Naive thymus-derived CD4-positive, alpha-beta T cell (primary cell): ENCODE data around the gene FER. TPM values are rescaled to one million over a fixed set of nuclear protein-coding genes. Genes with fewer than 3 reads are reported as not detected.
"Not testable (repeated sequence)": the region's sequence is repeated elsewhere in the genome, so short reads cannot be mapped to it uniquely, and the experiment has no call there.

Experiments used
- ATAC-seq: fragments of 150-1000 bp; cut with Tn5 transposase; 2 replicates; pipeline ENCODE4 v1.10.0; 2021; ENCODE audit warnings: mild to moderate bottlenecking, moderate library complexity
- CTCF ChIA-PET: fragments of 350-600 bp; sonication (Branson Sonifier 250); formaldehyde crosslinking; loops from one replicate; lab custom pipeline; 2021; ENCODE audit warnings: antibody characterized with exemption; lab: Charles Lee
- POLR2A ChIA-PET: fragments of 350-600 bp; sonication (Branson Sonifier 250); formaldehyde crosslinking; loops from one replicate; lab custom pipeline; 2021; ENCODE audit warnings: antibody characterized with exemption, inconsistent platforms; lab: Charles Lee
- DNase-seq, 9 donors: peaks; one replicate each; pipeline versions ENCODE4 v3.0.0 to v3.0.0-alpha.2; 2020 to 2022; ENCODE audit warnings: mixed read lengths in 1 of 9
- H3K27ac ChIP-seq: one replicate; pipeline ENCODE4 v1.7.0; 2013; ENCODE audit warnings: mild to moderate bottlenecking, low read depth, low read length, moderate library complexity
- H3K27me3 ChIP-seq, 2 donors: one replicate each; pipeline ENCODE4 v1.7.0; 2013; ENCODE audit warnings: low read length in 2 of 2, mild to moderate bottlenecking in 2 of 2, moderate library complexity in 2 of 2; ENCODE audit not compliant: control insufficient read depth in 2 of 2, insufficient read depth in 2 of 2
- H3K36me3 ChIP-seq, 3 experiments: 1 replicate in 2 of 3; 2 replicates in 1 of 3; pipeline ENCODE4 v1.7.0; 2013; ENCODE audit warnings: low read length in 3 of 3, mild to moderate bottlenecking in 3 of 3, moderate library complexity in 1 of 3; ENCODE audit not compliant: insufficient read depth in 3 of 3, control insufficient read depth in 2 of 3
- H3K4me1 ChIP-seq, 2 donors: one replicate each; pipeline ENCODE4 v1.7.0; 2013; ENCODE audit warnings: low read length in 2 of 2, mild to moderate bottlenecking in 2 of 2, moderate library complexity in 1 of 2; ENCODE audit not compliant: control insufficient read depth in 2 of 2, insufficient read depth in 2 of 2
- H3K4me3 ChIP-seq: 2 replicates; pipeline ENCODE4 v1.7.0; 2013; ENCODE audit warnings: mild to moderate bottlenecking, low read length
- H3K9me3 ChIP-seq, 3 experiments: 1 replicate in 2 of 3; 2 replicates in 1 of 3; pipeline ENCODE4 v1.7.0; 2013; ENCODE audit warnings: low read length in 3 of 3; ENCODE audit not compliant: control insufficient read depth in 2 of 3
- H3K27ac Mint-ChIP-seq, 9 donors: one replicate each; pipeline ENCODE4 v1.8.0; 2020 to 2022; ENCODE audit warnings: mixed read lengths in 9 of 9, mild to moderate bottlenecking in 8 of 9, moderate library complexity in 5 of 9, inconsistent platforms in 2 of 9
- H3K27me3 Mint-ChIP-seq, 5 donors: one replicate each; pipeline ENCODE4 v1.8.0; 2021 to 2022; ENCODE audit warnings: mixed read lengths in 5 of 5, mild to moderate bottlenecking in 1 of 5
- H3K36me3 Mint-ChIP-seq, 5 donors: one replicate each; pipeline ENCODE4 v1.8.0; 2020 to 2022; ENCODE audit warnings: mixed read lengths in 5 of 5, mild to moderate bottlenecking in 3 of 5, inconsistent platforms in 1 of 5
- H3K4me1 Mint-ChIP-seq, 7 donors: one replicate each; pipeline ENCODE4 v1.8.0; 2020 to 2022; ENCODE audit warnings: mixed read lengths in 7 of 7, mild to moderate bottlenecking in 3 of 7, inconsistent platforms in 1 of 7
- H3K4me3 Mint-ChIP-seq, 10 donors: one replicate each; pipeline ENCODE4 v1.8.0; 2020 to 2022; ENCODE audit warnings: mild to moderate bottlenecking in 10 of 10, mixed read lengths in 10 of 10, moderate library complexity in 6 of 10, inconsistent platforms in 2 of 10
- H3K9me3 Mint-ChIP-seq, 11 donors: one replicate each; pipeline ENCODE4 v1.8.0; 2020 to 2022; ENCODE audit warnings: mixed read lengths in 11 of 11, mild to moderate bottlenecking in 4 of 11, inconsistent platforms in 1 of 11, moderate library complexity in 1 of 11
- intact Hi-C, 2 donors: fragments of 100-400 bp; cut with micrococcal nuclease; formaldehyde crosslinking; loops; one replicate each; pipeline ENCODE4 v1.15.1; 2023
- polyA plus RNA-seq, 2 donors: library from polyadenylated mRNA; unstranded; fragments of 300-500 nt; fragmentation: Illumina TruSeq; gene quantifications; one replicate each; pipeline ENCODE4 v1.2.3, GENCODE V29; 2021
- total RNA-seq, 6 experiments: library from RNA in 5 of 6; stranded (reverse) in 5 of 6; gene quantifications; 1 replicate in 5 of 6; 2 replicates in 1 of 6; pipeline ENCODE4 v1.2.3 and lab custom pipeline; 2021 to 2026

The FER gene
- total RNA-seq (10 to 100 TPM in 4 of 5 experiments, 1 to 10 TPM in 1; 2.7 to 17.6 (median 15.4) TPM), polyA plus RNA-seq (10 to 100 TPM; 10.8 to 11.1 TPM), total RNA-seq (lab: John Stamatoyannopoulos, UW) (34.9 reads per million, percentile 63 among the genes with 10 or more reads in this experiment)

DNA sequence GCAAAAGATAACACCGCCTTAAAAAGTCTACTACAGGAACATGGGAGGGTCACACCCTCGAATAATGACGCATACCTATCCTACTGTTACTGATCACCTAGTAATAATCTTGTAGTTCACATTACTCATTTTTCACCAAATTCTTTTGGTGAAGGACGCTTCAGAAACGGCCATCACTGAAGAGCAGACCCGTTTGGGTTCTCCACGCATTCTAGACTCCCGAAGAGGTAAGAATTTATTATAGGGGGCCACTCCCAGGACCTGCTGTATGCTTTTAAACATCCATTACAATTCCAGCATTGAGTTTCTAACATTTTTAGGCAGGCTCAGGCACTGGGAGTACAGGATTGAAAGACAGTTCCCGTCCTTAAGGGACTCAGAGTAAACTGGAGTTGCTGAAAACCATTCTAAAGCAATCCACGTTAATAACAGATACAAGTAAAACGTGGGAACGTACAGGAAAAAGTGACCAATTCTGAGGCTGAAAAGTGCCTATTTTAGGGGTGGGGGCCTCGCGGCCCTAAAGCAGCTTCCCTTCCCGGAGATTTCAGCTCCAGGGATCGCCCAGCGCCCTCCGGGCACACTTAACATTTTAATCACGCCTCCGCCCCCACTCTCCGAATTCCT lies at the start of gene FER:
Gene FER, plus strand, starts transcription at position 124 of the 627 bp plus-strand sequence. CDS start 50,286 bp downstream, outside the sequence.
- peak; percentile 11 to 84 (median 71) for DNase-seq
- Mint-ChIP-seq H3K9me3 (no peaks in the 10 kb centered on the region), H3K4me1 (peaks cover 9 to 26% (median 13%) of the 10 kb centered on the region in 7 donors), H3K27me3 (peaks cover 0 to 52% (median 0%) of the 10 kb centered on the region in 5 donors), H3K27ac (peak within 1 kb of the TSS; percentile 82 to 98 (median 93)), H3K4me3 (peak within 1 kb of the TSS; percentile 83 to 100 (median 93)), H3K36me3 (peaks cover 0 to 3% (median 0%) of the 10 kb centered on the region in 5 donors)
- CTCF ChIA-PET, result no interaction called here
- POLR2A ChIA-PET, result interaction anchor here (0.8 to 1.8 kb wide), 3 partner anchors 14 to 662 kb away, joined by 3 to 11 read pairs (median 6); partner anchors contain the start of gene PJA2
- H3K9me3 ChIP-seq, result no peaks in the 10 kb centered on the region
- H3K4me1 ChIP-seq, result peaks cover 10 to 12% of the 10 kb centered on the region in 2 donors
- peak within 1 kb of the TSS; percentile 91 for H3K4me3 ChIP-seq
- peaks cover 0 to 10% (median 0%) of the 10 kb centered on the region in 3 experiments for H3K36me3 ChIP-seq
- intact Hi-C loops, result loop anchor here (1.0 to 10.0 kb wide), 11 partner anchors 19 to 1991 kb away; partner anchors contain the start of genes FBXL17 (in 2 of the 2), MAN2A1 (in 2 of the 2), SLC25A46 (in 1 of the 2) and TMEM232 (in 1 of the 2)
- no peaks in the 10 kb centered on the region for H3K27me3 ChIP-seq
- H3K27ac ChIP-seq, result peak within 1 kb of the TSS; percentile 94
- peak; percentile 56 for ATAC-seq

DNA sequence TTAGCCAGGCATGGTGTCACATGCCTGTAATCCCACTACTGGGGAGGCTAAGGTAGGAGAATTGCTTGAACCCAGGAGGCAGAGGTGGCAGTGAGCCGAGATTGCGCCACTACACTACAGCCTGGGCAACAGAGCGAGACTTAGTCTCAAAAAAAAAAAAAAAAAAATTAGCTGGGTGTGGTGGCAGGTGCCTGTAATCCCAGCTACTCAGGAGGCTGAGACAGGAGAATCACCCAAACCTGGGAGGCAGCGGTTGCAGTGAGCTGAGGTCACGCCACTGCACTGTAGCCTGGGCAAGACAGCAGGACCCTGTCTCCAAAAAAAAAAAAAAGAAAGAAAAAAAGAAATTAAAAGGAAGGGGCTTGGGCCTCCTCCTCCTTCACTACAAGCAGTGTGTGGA lies 47.3 kb upstream of the FER start:
- ATAC-seq, H3K27me3 ChIP-seq, H3K9me3 ChIP-seq, intact Hi-C loops, H3K27me3 Mint-ChIP-seq, H3K36me3 ChIP-seq, H3K9me3 Mint-ChIP-seq, DNase-seq, H3K4me3 ChIP-seq, H3K27ac Mint-ChIP-seq, H3K4me1 ChIP-seq, H3K27ac ChIP-seq, POLR2A ChIA-PET, H3K4me1 Mint-ChIP-seq, H3K4me3 Mint-ChIP-seq, CTCF ChIA-PET, H3K36me3 Mint-ChIP-seq: not testable (repeated sequence)

DNA sequence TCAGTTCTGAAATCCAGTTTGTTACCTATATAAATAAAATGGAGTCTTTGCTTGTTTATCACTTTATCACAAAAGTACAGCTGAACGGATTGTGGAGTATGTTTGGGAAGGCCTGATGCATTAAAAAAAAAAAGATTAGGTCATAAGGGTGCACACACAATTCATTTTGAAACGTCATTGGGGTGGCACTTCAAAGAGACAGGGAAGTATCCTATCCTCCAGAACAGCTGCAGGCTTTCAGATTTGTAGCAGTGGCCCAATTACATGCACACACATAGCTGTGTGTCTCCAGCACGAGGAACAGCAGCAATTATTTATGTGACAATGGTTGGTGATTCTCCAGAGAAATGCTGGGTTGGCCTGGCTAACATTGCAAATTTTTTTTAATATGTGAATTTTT lies 46.8 kb upstream of the FER start:
- ChIA-PET POLR2A (no interaction called here), CTCF (no interaction called here)
- Mint-ChIP-seq H3K27me3 (peaks cover 0 to 9% (median 0%) of the 10 kb centered on the region in 5 donors), H3K9me3 (peaks cover 0 to 2% (median 0%) of the 10 kb centered on the region in 11 donors), H3K4me3 (no peak overlapping the region), H3K27ac (no peak overlapping the region), H3K36me3 (no peaks in the 10 kb centered on the region), H3K4me1 (no peaks in the 10 kb centered on the region)
- DNase-seq (no peak), ATAC-seq (no peak)
- Histone ChIP-seq H3K27ac (no peak overlapping the region), H3K36me3 (no peaks in the 10 kb centered on the region), H3K27me3 (no peaks in the 10 kb centered on the region), H3K4me1 (no peaks in the 10 kb centered on the region), H3K4me3 (no peak overlapping the region), H3K9me3 (no peaks in the 10 kb centered on the region)
- intact Hi-C loops, result no loop called here

DNA sequence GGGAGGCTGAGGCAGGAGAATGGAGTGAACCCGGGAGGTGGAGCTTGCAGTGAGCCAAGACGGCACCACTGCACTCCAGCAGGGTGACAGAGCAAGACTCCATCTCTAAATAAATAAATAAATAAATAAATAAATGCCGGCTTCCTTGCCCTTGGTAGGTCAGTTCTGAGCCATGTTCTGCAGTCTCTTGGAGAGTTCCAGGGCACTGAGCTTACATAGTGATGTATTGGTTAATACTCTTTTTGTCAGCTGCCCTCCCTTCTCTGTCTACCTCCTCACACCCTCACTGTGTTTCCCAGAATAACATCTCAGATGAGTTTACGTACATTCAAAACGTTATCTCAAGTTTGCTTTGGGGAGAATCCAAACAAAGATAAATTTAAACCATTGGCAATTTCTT lies 45.2 kb upstream of the FER start:
- no peak overlapping the region for H3K27ac ChIP-seq
- ChIA-PET CTCF (no interaction called here), POLR2A (no interaction called here)
- Mint-ChIP-seq H3K36me3 (no peaks in the 10 kb centered on the region), H3K4me1 (no peaks in the 10 kb centered on the region), H3K27me3 (peaks cover 0 to 7% (median 0%) of the 10 kb centered on the region in 5 donors), H3K4me3 (no peak overlapping the region), H3K9me3 (peaks cover 0 to 2% (median 0%) of the 10 kb centered on the region in 11 donors), H3K27ac (no peak overlapping the region)
- no peak for DNase-seq
- H3K27me3 ChIP-seq, result no peaks in the 10 kb centered on the region
- no peak overlapping the region for H3K4me3 ChIP-seq
- H3K9me3 ChIP-seq, result no peaks in the 10 kb centered on the region
- H3K36me3 ChIP-seq, result no peaks in the 10 kb centered on the region
- H3K4me1 ChIP-seq, result no peaks in the 10 kb centered on the region
- ATAC-seq, result no peak
- intact Hi-C loops, result no loop called here

DNA sequence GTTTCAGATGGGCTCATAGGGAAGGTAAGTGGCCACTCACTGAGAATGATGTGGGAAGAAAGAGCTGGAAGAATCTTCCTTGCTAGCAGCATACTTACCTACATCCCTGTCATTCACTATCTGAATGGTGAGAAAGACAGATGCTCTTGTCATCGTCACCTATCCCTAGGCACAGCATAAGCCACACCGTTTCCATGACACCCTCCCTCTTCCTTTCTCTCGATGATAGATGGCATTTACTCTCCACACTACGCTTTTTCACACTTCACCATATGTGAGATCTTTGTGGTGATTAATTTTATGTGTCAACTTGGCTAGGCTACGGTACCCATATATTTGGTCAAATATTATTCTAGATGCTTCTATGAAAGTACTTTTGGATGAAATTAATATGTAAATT lies 44.4 kb upstream of the FER start:
- Mint-ChIP-seq H3K36me3 (no peaks in the 10 kb centered on the region), H3K9me3 (peaks cover 0 to 2% (median 0%) of the 10 kb centered on the region in 11 donors), H3K4me1 (no peaks in the 10 kb centered on the region), H3K27me3 (peaks cover 0 to 4% (median 0%) of the 10 kb centered on the region in 5 donors), H3K27ac (no peak overlapping the region), H3K4me3 (no peak overlapping the region)
- CTCF ChIA-PET, result no interaction called here
- Histone ChIP-seq H3K9me3 (no peaks in the 10 kb centered on the region), H3K27ac (no peak overlapping the region), H3K4me1 (no peaks in the 10 kb centered on the region), H3K27me3 (no peaks in the 10 kb centered on the region), H3K4me3 (no peak overlapping the region), H3K36me3 (no peaks in the 10 kb centered on the region)
- DNase-seq (no peak), ATAC-seq (peak; percentile 49)
- POLR2A ChIA-PET, result no interaction called here
- intact Hi-C loops, result no loop called here

DNA sequence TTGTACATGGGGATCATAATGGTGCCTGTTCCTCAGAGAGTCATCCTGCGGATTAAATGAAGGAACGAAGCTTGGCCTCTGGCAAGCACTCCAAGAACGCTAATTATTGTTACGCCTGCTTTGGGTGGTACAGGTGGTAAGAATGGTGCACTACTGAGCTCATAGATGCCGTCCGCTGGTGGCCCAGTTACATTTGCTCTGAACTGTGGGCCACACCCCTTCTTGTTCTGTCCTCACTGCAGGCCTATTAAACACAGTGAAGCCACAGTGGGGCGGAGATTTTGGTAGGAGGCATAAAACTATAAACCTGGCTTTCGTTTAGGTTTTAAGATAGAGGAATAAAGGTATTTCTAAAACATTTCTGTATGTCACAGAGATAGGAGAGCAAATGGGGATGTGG lies 40.6 kb upstream of the FER start:
- intact Hi-C loops, result no loop called here
- no peaks in the 10 kb centered on the region for H3K27me3 ChIP-seq
- ChIA-PET POLR2A (no interaction called here), CTCF (no interaction called here)
- H3K27ac ChIP-seq, result no peak overlapping the region
- Mint-ChIP-seq H3K4me3 (no peak overlapping the region), H3K9me3 (peaks cover 0 to 2% (median 0%) of the 10 kb centered on the region in 11 donors), H3K27me3 (peaks cover 4 to 11% (median 8%) of the 10 kb centered on the region in 5 donors), H3K27ac (no peak overlapping the region), H3K36me3 (no peaks in the 10 kb centered on the region), H3K4me1 (no peaks in the 10 kb centered on the region)
- no peak overlapping the region for H3K4me3 ChIP-seq
- H3K36me3 ChIP-seq, result no peaks in the 10 kb centered on the region
- no peaks in the 10 kb centered on the region for H3K4me1 ChIP-seq
- ATAC-seq (no peak), DNase-seq (no peak)
- H3K9me3 ChIP-seq, result no peaks in the 10 kb centered on the region

DNA sequence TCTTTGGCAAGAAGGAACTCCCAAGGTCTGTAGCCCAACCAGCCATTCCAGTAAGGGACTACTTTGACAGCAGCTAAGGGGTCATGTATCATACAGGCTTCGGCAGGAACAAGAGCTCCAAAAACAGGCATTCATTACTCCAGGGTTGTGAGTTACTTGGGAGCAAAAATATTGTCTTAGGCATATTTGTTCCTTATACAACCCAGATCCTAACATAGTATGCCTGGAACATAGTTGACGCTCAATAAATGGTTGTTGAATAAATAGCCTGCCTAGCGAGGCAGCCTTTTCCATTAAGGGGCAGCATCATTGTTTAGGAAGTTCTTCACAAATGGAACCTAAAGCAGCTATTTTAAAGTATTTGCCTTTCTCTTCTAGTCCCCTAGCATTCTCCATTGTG lies 35.8 kb upstream of the FER start:
- Mint-ChIP-seq H3K4me3 (no peak overlapping the region), H3K27me3 (peaks cover 9 to 24% (median 19%) of the 10 kb centered on the region in 5 donors), H3K9me3 (no peaks in the 10 kb centered on the region), H3K36me3 (no peaks in the 10 kb centered on the region), H3K4me1 (no peaks in the 10 kb centered on the region), H3K27ac (no peak overlapping the region)
- Histone ChIP-seq H3K9me3 (no peaks in the 10 kb centered on the region), H3K4me3 (no peak overlapping the region), H3K36me3 (no peaks in the 10 kb centered on the region), H3K27ac (no peak overlapping the region), H3K4me1 (no peaks in the 10 kb centered on the region), H3K27me3 (no peaks in the 10 kb centered on the region)
- ChIA-PET POLR2A (no interaction called here), CTCF (no interaction called here)
- ATAC-seq (no peak), DNase-seq (no peak)
- intact Hi-C loops, result no loop called here
